GM20000 (cell line): ENCODE results near the gene TOX2.

ENCODE experiments used
- DNase-seq: peaks from one replicate; pipeline ENCODE4 v3.0.0; 2012; ENCODE audit warnings: low spot score
- CTCF ChIP-seq: IDR thresholded peaks from 2 replicates; pipeline ENCODE4 v1.5.1; 2012; ENCODE audit warnings: mild to moderate bottlenecking, control low read depth; ENCODE audit errors: extremely low read depth, missing control alignments

Gene TOX2

GRCh38 chr20:43959920-43960227 is 45.2 kb downstream of the TOX2 start:
- no peak for TF ChIP-seq CTCF
- no peak for DNase-seq

- no peak for DNase-seq
- no peak for TF ChIP-seq CTCF
Measured at GRCh38 chr20:43960231-43960630, 45.6 kb downstream of the TOX2 start.

GRCh38 chr20:43961116-43961515 is 46.5 kb downstream of the TOX2 start:
- DNase-seq: no peak
- TF ChIP-seq CTCF: no peak

- no peak for DNase-seq
- no peak for TF ChIP-seq CTCF
Measured at GRCh38 chr20:43961541-43962471, 47.2 kb downstream of the TOX2 start.

- TF ChIP-seq CTCF: no peak
- DNase-seq: no peak
Measured at GRCh38 chr20:43962530-43962929, 47.9 kb downstream of the TOX2 start.

- no peak for TF ChIP-seq CTCF
- DNase-seq: no peak
Measured at GRCh38 chr20:43963233-43963632, 48.6 kb downstream of the TOX2 start.

GRCh38 chr20:43963872-43964791 is 49.5 kb downstream of the TOX2 start:
- TF ChIP-seq CTCF: no peak
- no peak for DNase-seq
